KG1 (cell line): ENCODE measurements around the gene DOCK1.
"Not testable (repeated sequence)": the region's sequence is repeated elsewhere in the genome, so short reads cannot be mapped to it uniquely, and the experiment has no call there.

ENCODE experiments used
- DNase-seq: peaks from one replicate; lab custom pipeline; 2025; lab: John Stamatoyannopoulos, UW

DOCK1 gene

GRCh38 chr10:126926568-126926967 is 21.3 kb downstream of the DOCK1 start:
- DNase-seq, result no peak

GRCh38 chr10:126927799-126928198 is 22.6 kb downstream of the DOCK1 start:
- DNase-seq, result no peak

GRCh38 chr10:126928274-126928673 is 23.0 kb downstream of the DOCK1 start:
- no peak for DNase-seq

GRCh38 chr10:126929391-126929790 is 24.2 kb downstream of the DOCK1 start:
- no peak for DNase-seq

GRCh38 chr10:126930131-126930882 is 25.1 kb downstream of the DOCK1 start:
- DNase-seq, result no peak

- no peak for DNase-seq
These were observed 25.8 kb downstream of the DOCK1 start for GRCh38 chr10:126930883-126931503.

- no peak for DNase-seq
These were observed 26.3 kb downstream of the DOCK1 start for GRCh38 chr10:126931544-126931943.

- no peak for DNase-seq
These were observed 27.3 kb downstream of the DOCK1 start for GRCh38 chr10:126932516-126932915.

GRCh38 chr10:126933116-126933515 is 27.9 kb downstream of the DOCK1 start:
- DNase-seq, result no peak

- DNase-seq, result no peak
These were observed 30.2 kb downstream of the DOCK1 start for GRCh38 chr10:126935263-126935946.

GRCh38 chr10:126937026-126937425 is 31.8 kb downstream of the DOCK1 start:
- no peak for DNase-seq

- not testable (repeated sequence) for DNase-seq
These were observed 32.9 kb downstream of the DOCK1 start for GRCh38 chr10:126938121-126938520.

GRCh38 chr10:126939706-126940105 is 34.5 kb downstream of the DOCK1 start:
- no peak for DNase-seq

- DNase-seq, result no peak
These were observed 35.6 kb downstream of the DOCK1 start for GRCh38 chr10:126940670-126941310.

- no peak for DNase-seq
These were observed 39.0 kb downstream of the DOCK1 start for GRCh38 chr10:126944191-126944590.

GRCh38 chr10:126945351-126946030 is 40.3 kb downstream of the DOCK1 start:
- DNase-seq, result no peak

GRCh38 chr10:126946746-126947145 is 41.5 kb downstream of the DOCK1 start:
- no peak for DNase-seq

GRCh38 chr10:126948355-126949160 is 43.3 kb downstream of the DOCK1 start:
- DNase-seq, result no peak

GRCh38 chr10:126949161-126949503 is 43.9 kb downstream of the DOCK1 start:
- DNase-seq, result no peak

GRCh38 chr10:126950401-126951105 is 45.3 kb downstream of the DOCK1 start:
- DNase-seq, result no peak

- no peak for DNase-seq
These were observed 48.7 kb downstream of the DOCK1 start for GRCh38 chr10:126953886-126954285.
